RWPE2 (cell line): ENCODE results near the gene RPA3.

Source experiments
- ATAC-seq: fragments of 200-7000 bp; cut with Tn5 transposase; 3 replicates; pipeline ENCODE4 v1.9.1; 2021; ENCODE audit warnings: low read depth
- DNase-seq: peaks from one replicate; pipeline ENCODE4 v3.0.0-alpha.2; 2020; ENCODE audit warnings: low spot score
- H3K27ac ChIP-seq: fragments of 450-650 bp; 2 replicates; pipeline ENCODE4 v1.5.1; 2017; ENCODE audit warnings: mild to moderate bottlenecking; ENCODE audit not compliant: poor library complexity, severe bottlenecking
- H3K27me3 ChIP-seq: fragments of 250-450 bp; sonication (Bioruptor Pico); 2 replicates; pipeline ENCODE4 v1.5.1; 2021; ENCODE audit warnings: mild to moderate bottlenecking, moderate library complexity; ENCODE audit not compliant: insufficient read depth, poor library complexity, severe bottlenecking
- H3K36me3 ChIP-seq: fragments of 250-450 bp; sonication (Bioruptor Pico); 2 replicates; pipeline ENCODE4 v1.5.1; 2020; ENCODE audit warnings: low read depth, mild to moderate bottlenecking, moderate library complexity
- H3K4me1 ChIP-seq: fragments of 250-450 bp; sonication (Bioruptor Pico); 2 replicates; pipeline ENCODE4 v1.5.1; 2021; ENCODE audit warnings: mild to moderate bottlenecking, moderate library complexity; ENCODE audit not compliant: insufficient read depth, poor library complexity, severe bottlenecking
- H3K4me3 ChIP-seq: fragments of 250-450 bp; sonication (Bioruptor Pico); 2 replicates; pipeline ENCODE4 v1.5.1; 2021; ENCODE audit warnings: mild to moderate bottlenecking, moderate library complexity; ENCODE audit not compliant: severe bottlenecking
- H3K9me3 ChIP-seq: fragments of 250-450 bp; sonication (Bioruptor Pico); 2 replicates; pipeline ENCODE4 v1.5.1; 2021; ENCODE audit warnings: mild to moderate bottlenecking, moderate library complexity; ENCODE audit not compliant: severe bottlenecking
- CTCF ChIP-seq: fragments of 450-650 bp; IDR thresholded peaks from one replicate; pipeline ENCODE4 v1.5.1; 2017; ENCODE audit warnings: mild to moderate bottlenecking, moderate library complexity; ENCODE audit not compliant: poor library complexity, severe bottlenecking

RPA3 gene

GRCh38 chr7:7737674-7738073, 19.3 kb upstream of the RPA3 start:
- DNase-seq (no peak), ATAC-seq (no peak)
- H3K27ac ChIP-seq, result no peak overlapping the region
- H3K4me1 ChIP-seq, result no peaks in the 10 kb centered on the region
- no peak for TF ChIP-seq CTCF
- no peak overlapping the region for H3K4me3 ChIP-seq
- no peaks in the 10 kb centered on the region for H3K36me3 ChIP-seq
- no peaks in the 10 kb centered on the region for H3K9me3 ChIP-seq
- no peaks in the 10 kb centered on the region for H3K27me3 ChIP-seq

DNA sequence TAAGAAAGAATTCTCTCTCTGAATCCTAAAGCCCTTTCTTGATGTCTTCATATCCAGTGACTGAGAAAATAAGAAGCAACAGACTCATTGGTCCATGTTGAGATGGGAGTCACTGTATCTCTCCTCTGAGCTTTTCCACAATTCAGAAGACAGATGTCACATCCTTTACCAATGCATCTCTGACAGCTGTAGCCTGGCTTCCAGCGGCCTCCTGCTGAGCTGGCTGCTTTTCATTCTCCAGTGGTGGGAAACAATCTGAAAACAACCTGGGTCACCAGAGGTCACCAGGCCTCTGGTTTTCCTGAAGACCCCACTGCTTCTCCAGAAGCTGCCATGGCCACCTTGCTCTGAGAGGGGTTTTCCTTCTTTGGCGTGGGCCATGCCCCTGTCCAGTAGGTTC, 18.3 kb upstream of the RPA3 start:
- no peak for TF ChIP-seq CTCF
- H3K27me3 ChIP-seq, result no peaks in the 10 kb centered on the region
- H3K36me3 ChIP-seq, result no peaks in the 10 kb centered on the region
- no peaks in the 10 kb centered on the region for H3K9me3 ChIP-seq
- H3K27ac ChIP-seq, result no peak overlapping the region
- DNase-seq, result no peak
- no peaks in the 10 kb centered on the region for H3K4me1 ChIP-seq
- no peak overlapping the region for H3K4me3 ChIP-seq
- no peak for ATAC-seq

DNA sequence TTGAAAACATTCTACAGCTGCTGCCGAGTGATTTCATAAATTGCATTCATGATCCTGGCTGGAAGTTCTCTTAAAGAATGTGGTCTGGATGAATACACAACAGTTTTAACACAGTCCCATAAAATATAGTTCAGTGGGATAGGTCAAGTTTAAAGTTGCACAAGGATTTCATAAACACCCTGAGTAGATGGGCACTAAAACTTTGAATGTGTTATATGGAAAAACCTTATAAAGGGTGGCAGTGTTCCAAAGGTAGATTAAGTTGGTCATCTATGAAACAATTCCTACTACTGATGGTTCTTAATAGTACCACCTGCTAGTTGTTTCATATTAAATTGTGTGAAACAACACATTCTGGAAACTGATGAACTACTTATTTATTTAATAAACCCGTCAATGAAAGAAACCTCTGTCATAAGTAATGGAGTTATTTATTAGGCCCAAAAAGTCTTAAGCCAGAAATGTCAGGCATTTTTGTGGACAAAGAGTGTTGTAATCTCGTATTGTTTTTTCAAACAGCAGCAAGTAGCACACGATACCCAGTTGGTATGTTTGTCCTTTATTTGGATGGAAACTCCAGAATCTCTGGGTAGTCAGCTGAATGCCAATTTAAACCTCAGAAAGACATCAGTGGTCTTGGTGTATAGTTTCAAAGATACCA, 14.3 kb upstream of the RPA3 start:
- Histone ChIP-seq H3K4me3 (no peak overlapping the region), H3K9me3 (no peaks in the 10 kb centered on the region), H3K27me3 (no peaks in the 10 kb centered on the region), H3K36me3 (no peaks in the 10 kb centered on the region), H3K4me1 (no peaks in the 10 kb centered on the region), H3K27ac (no peak overlapping the region)
- ATAC-seq (no peak), DNase-seq (no peak)
- no peak for TF ChIP-seq CTCF

- Histone ChIP-seq H3K4me3 (no peak overlapping the region), H3K9me3 (no peaks in the 10 kb centered on the region), H3K27ac (no peak overlapping the region), H3K36me3 (no peaks in the 10 kb centered on the region), H3K4me1 (no peaks in the 10 kb centered on the region), H3K27me3 (no peaks in the 10 kb centered on the region)
- DNase-seq, result no peak
- ATAC-seq, result no peak
- no peak for TF ChIP-seq CTCF
Measured at GRCh38 chr7:7731732-7732131, 13.3 kb upstream of the RPA3 start.

- no peak for DNase-seq
- TF ChIP-seq CTCF, result no peak
- H3K27ac ChIP-seq, result no peak overlapping the region
- H3K9me3 ChIP-seq, result peaks cover 2% of the 10 kb centered on the region
- peaks cover 13% of the 10 kb centered on the region for H3K4me1 ChIP-seq
- H3K4me3 ChIP-seq, result no peak overlapping the region
- no peaks in the 10 kb centered on the region for H3K36me3 ChIP-seq
- ATAC-seq, result no peak
- H3K27me3 ChIP-seq, result no peaks in the 10 kb centered on the region
Measured at GRCh38 chr7:7720750-7721621, 2.6 kb upstream of the RPA3 start.
